Neural progenitor cell (in vitro differentiated cells): Measurements from ENCODE around the gene POT1.

Source experiments
- CTCF ChIP-seq: fragments of 200-600 bp; sonication (generic); IDR thresholded peaks from 2 replicates; pipeline ENCODE4 v1.5.1; 2017; ENCODE audit warnings: antibody characterized with exemption, mild to moderate bottlenecking
- EZH2 ChIP-seq: fragments of 200-600 bp; sonication (generic); IDR thresholded peaks from 2 replicates; pipeline ENCODE4 v1.6.1; 2017; ENCODE audit warnings: antibody characterized with exemption, mild to moderate bottlenecking, moderate library complexity
- EZH2phosphoT487 ChIP-seq: fragments of 200-600 bp; sonication (generic); IDR thresholded peaks from 2 replicates; pipeline ENCODE4 v1.6.1; 2017; ENCODE audit warnings: antibody characterized with exemption

- TF ChIP-seq CTCF, result no peak
- TF ChIP-seq EZH2, result no peak
- no peak for TF ChIP-seq EZH2phosphoT487
Measured at GRCh38 chr7:124922200-124922599, 7.4 kb downstream of the POT1 start.
